Measurements from ENCODE around the gene IGSF22. TPM values are rescaled to one million over a fixed set of nuclear protein-coding genes. Genes with fewer than 3 reads are reported as not detected.

IGSF22 gene
- total and polyA plus RNA-seq, 2 of the 8 experiments (the other 6 are each of a cell fraction or from before 2014, with no cell fraction given), result 0.14 TPM; not detected in 1

DNA sequence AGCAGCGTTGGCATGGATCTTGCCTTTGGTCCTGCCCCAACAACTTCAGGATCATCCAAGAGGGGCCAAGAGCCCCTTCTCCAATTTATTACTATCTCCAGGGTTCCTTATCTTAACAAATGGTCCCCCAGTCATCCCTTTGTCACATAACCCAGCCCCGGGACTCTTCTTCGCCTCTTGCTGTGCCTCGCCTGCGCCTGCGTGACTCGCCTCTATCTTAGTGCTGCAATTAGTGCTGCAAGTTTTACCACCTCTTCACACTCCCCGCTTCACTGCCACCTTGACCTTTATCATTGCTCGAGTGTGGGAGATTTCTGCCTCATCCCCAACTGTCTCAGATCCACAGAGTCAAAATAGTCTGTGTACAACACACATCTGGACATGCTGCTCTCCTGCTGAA, 4.0 kb upstream of the IGSF22 start (continued):
- TF ChIP-seq CHD7 (IDR thresholded peaks at IDR 0.05; ENCODE audit: insufficient replicate concordance, low read length), result no peak
- TF ChIP-seq MAFK (IDR thresholded peaks at IDR 0.05; ENCODE audit: low read depth, low read length), result no peak
- no peak for TF ChIP-seq SP2 (IDR thresholded peaks at IDR 0.05; ENCODE audit: low read length)
- TF ChIP-seq BRCA1 (IDR thresholded peaks at IDR 0.05; ENCODE audit: low read depth, low read length), result no peak
- TF ChIP-seq HDAC2 (IDR thresholded peaks at IDR 0.05; ENCODE audit: borderline replicate concordance in 1 of 2, low read depth in 2 of 2, low read length in 2 of 2), result no peak
- no peak for TF ChIP-seq CTBP2 (IDR thresholded peaks at IDR 0.05; ENCODE audit: borderline replicate concordance, insufficient read depth, insufficient read length, low read length)
- no peak for TF ChIP-seq SUZ12 (IDR thresholded peaks at IDR 0.05; ENCODE audit: low read length)
- no peak for TF ChIP-seq CBX8 (IDR thresholded peaks at IDR 0.05; ENCODE audit: borderline replicate concordance, low read depth, low read length)
